HCT116 (cell line): ENCODE data around the gene CCNK. TPM values are rescaled to one million over a fixed set of nuclear protein-coding genes. Genes with fewer than 3 reads are reported as not detected.

Experiments
- ATAC-seq: fragments of 200-7000 bp; cut with Tn5 transposase; 2 replicates; pipeline ENCODE4 v1.9.1; 2020; ENCODE audit warnings: mild to moderate bottlenecking, moderate library complexity
- BruUV-seq: library from RNA; stranded (reverse); fragments of 400-500 nt; replicated peaks from 2 replicates; lab custom pipeline; 2021; lab: Mats Ljungman, UMichigan
- CTCF ChIA-PET: fragments of 300-600 bp; sonication (Branson Sonifier 250); formaldehyde crosslinking; loops from one replicate; lab custom pipeline; 2021; ENCODE audit warnings: antibody characterized with exemption; lab: Charles Lee
- POLR2A ChIA-PET: fragments of 300-600, 350-600 bp; sonication (Branson Sonifier 250); formaldehyde crosslinking; loops from one replicate; lab custom pipeline; 2021; ENCODE audit warnings: antibody characterized with exemption; lab: Charles Lee
- RAD21 ChIA-PET, 2 experiments: fragments of 300-600 bp; sonication (Branson Sonifier 250); formaldehyde crosslinking; loops; one replicate each; lab custom pipeline; 2023; ENCODE audit warnings: low total read pairs in 2 of 2; ENCODE audit not compliant: uncharacterized antibody in 2 of 2, unreplicated experiment in 2 of 2, low non-redundant PET in 1 of 2; lab: Charles Lee
- DNase-seq: peaks from one replicate; pipeline ENCODE4 v3.0.0-alpha.2; 2010; ENCODE audit warnings: low read depth, low spot score
- H2AFZ ChIP-seq: fragments of 200-600 bp; shearing (Covaris generic), sonication (generic); 2 replicates; pipeline ENCODE4 v1.6.1; 2017; ENCODE audit warnings: low read depth, mixed run types, mixed read lengths, antibody characterized with exemption, low read length; ENCODE audit not compliant: poor library complexity, severe bottlenecking
- H3K27ac ChIP-seq: 2 replicates; pipeline ENCODE4 v1.5.1; 2012; ENCODE audit warnings: low read depth, low read length
- H3K27me3 ChIP-seq: fragments of 200-600 bp; sonication (generic); 2 replicates; pipeline ENCODE4 v1.6.1; 2016; ENCODE audit warnings: mixed run types, low read length, mixed read lengths; ENCODE audit not compliant: insufficient read depth
- H3K36me3 ChIP-seq, 2 experiments: fragments of 200-500 bp in 1 of 2; fragments of 200-600 bp in 1 of 2; sonication (Bioruptor generic) in 1 of 2; sonication (generic) in 1 of 2; 2 replicates each; pipeline versions ENCODE4 v1.5.1 to v1.6.1; 2014 to 2016; ENCODE audit warnings: low read length in 2 of 2, inconsistent platforms in 1 of 2, mixed read lengths in 1 of 2, mixed run types in 1 of 2; ENCODE audit not compliant: insufficient read depth in 2 of 2, control insufficient read depth in 1 of 2
- H3K4me1 ChIP-seq, 2 experiments: fragments of 200-600 bp in 1 of 2; sonication (generic) in 1 of 2; 2 replicates each; pipeline versions ENCODE4 v1.5.1 to v1.6.1; 2012 to 2017; ENCODE audit warnings: low read length in 2 of 2, inconsistent platforms in 1 of 2, mild to moderate bottlenecking in 1 of 2, mixed read lengths in 1 of 2, mixed run types in 1 of 2, moderate library complexity in 1 of 2; ENCODE audit not compliant: insufficient read depth in 2 of 2, control insufficient read depth in 1 of 2
- H3K4me2 ChIP-seq: fragments of 200-600 bp; sonication (generic); 2 replicates; pipeline ENCODE4 v1.6.1; 2017; ENCODE audit warnings: mixed run types, low read length, mixed read lengths
- H3K4me3 ChIP-seq, 2 experiments: fragments of 200-600 bp in 1 of 2; sonication (generic) in 1 of 2; replicated peaks in 1 of 2; 2 replicates each; pipeline ENCODE4 v1.5.1; 2011 to 2016; ENCODE audit warnings: low read length in 2 of 2, control low read depth in 1 of 2, low read depth in 1 of 2, mild to moderate bottlenecking in 1 of 2, mixed read lengths in 1 of 2, mixed run types in 1 of 2
- H3K79me2 ChIP-seq: fragments of 200-600 bp; sonication (generic); 2 replicates; pipeline ENCODE4 v1.6.1; 2017; ENCODE audit warnings: mild to moderate bottlenecking, mixed run types, low read length, moderate library complexity, mixed read lengths; ENCODE audit not compliant: insufficient read depth
- H3K9ac ChIP-seq: fragments of 200-600 bp; sonication (generic); 2 replicates; pipeline ENCODE4 v1.6.1; 2016; ENCODE audit warnings: low read length, mixed read lengths
- H3K9me2 ChIP-seq: fragments of 200-600 bp; sonication (generic), shearing (Covaris generic); 2 replicates; pipeline ENCODE4 v1.6.1; 2017; ENCODE audit warnings: mixed run types, mild to moderate bottlenecking, moderate library complexity; ENCODE audit not compliant: insufficient read depth
- H3K9me3 ChIP-seq, 2 experiments: fragments of 200-500 bp in 1 of 2; fragments of 200-600 bp in 1 of 2; sonication (Bioruptor generic) in 1 of 2; sonication (generic) in 1 of 2; 2 replicates each; pipeline ENCODE4 v1.6.1; 2014 to 2017; ENCODE audit warnings: low read length in 2 of 2, mixed read lengths in 2 of 2, inconsistent platforms in 1 of 2, low read depth in 1 of 2, mild to moderate bottlenecking in 1 of 2, mixed run types in 1 of 2, moderate library complexity in 1 of 2; ENCODE audit not compliant: control insufficient read depth in 1 of 2, insufficient read depth in 1 of 2
- H4K20me1 ChIP-seq: fragments of 200-600 bp; sonication (generic), shearing (Covaris generic); 2 replicates; pipeline ENCODE4 v1.6.1; 2017; ENCODE audit warnings: mixed run types, mild to moderate bottlenecking, moderate library complexity; ENCODE audit not compliant: insufficient read depth
- POLR2AphosphoS5 ChIP-seq: IDR thresholded peaks from 2 replicates; pipeline ENCODE4 v1.6.1; 2011; ENCODE audit warnings: mild to moderate bottlenecking, low read depth, low read length, moderate library complexity
- TCF7L2 ChIP-seq: IDR thresholded peaks from 2 replicates; pipeline ENCODE4 v1.7.0; 2011; ENCODE audit warnings: borderline replicate concordance, inconsistent platforms; ENCODE audit not compliant: insufficient read depth, insufficient read length; ENCODE audit errors: extremely low read depth
- intact Hi-C: fragments of 100-400 bp; cut with micrococcal nuclease; formaldehyde crosslinking; loops from 2 replicates; pipeline ENCODE4 v1.10.0; 2022
- total RNA-seq: library from RNA; stranded (reverse); gene quantifications from one replicate; pipeline ENCODE4 v1.2.1, GENCODE V29; 2021; ENCODE audit not compliant: unreplicated experiment
- TF ChIP-seq, protein P1 (sequence below), 3 experiments: fragments of 200-600 bp in 1 of 3; sonication (generic) in 1 of 3; IDR thresholded peaks in 2 of 3; conservative IDR thresholded peaks in 1 of 3; 2 replicates each; pipeline ENCODE4 v1.5.1; 2012 to 2017; ENCODE audit warnings: low read depth in 2 of 3, low read length in 2 of 3, antibody characterized with exemption in 1 of 3, borderline replicate concordance in 1 of 3, control low read depth in 1 of 3, mild to moderate bottlenecking in 1 of 3, mixed read lengths in 1 of 3, mixed run types in 1 of 3, moderate library complexity in 1 of 3; ENCODE audit not compliant: insufficient read depth in 1 of 3

Gene CCNK
- total RNA-seq, 1 experiment from 2014 or later, result 68.2 TPM

DNA sequence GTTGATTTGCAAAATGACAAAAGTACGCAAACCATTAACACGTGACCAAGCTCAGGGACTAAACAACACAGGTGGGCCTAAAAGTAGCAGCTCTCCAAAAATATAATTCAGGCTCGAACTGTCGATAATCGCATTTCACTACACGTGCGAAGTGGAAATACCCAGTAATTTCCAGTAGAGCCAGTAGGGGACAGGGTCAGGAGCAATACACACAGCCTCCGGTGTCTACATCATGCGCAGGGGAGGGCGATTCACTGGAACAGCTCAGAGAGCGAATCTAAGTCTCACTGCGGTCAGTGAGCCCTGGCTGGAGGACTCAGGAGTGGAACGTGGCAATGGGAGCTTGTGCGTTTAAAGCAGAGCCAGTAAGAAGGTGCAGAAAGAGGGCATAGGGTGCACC, 40.9 kb upstream of the CCNK start:
- peak; percentile 61; the same call in 1 of the 2 replicates for ATAC-seq
- DNase-seq, result no peak
- Histone ChIP-seq H3K27me3 (no peaks in the 10 kb centered on the region), H3K9me2 (no peaks in the 10 kb centered on the region), H3K79me2 (no peaks in the 10 kb centered on the region), H3K4me2 (no peak overlapping the region), H4K20me1 (no peaks in the 10 kb centered on the region), H2AFZ (no peak overlapping the region), H3K36me3 (peaks cover 4 to 9% of the 10 kb centered on the region in 2 experiments), H3K4me1 (no peaks in the 10 kb centered on the region), H3K4me3 (no peak overlapping the region), H3K9ac (no peak overlapping the region), H3K9me3 (no peaks in the 10 kb centered on the region), H3K27ac (no peak overlapping the region)
- no peak for TF ChIP-seq POLR2AphosphoS5
- TF ChIP-seq, protein P1, sequence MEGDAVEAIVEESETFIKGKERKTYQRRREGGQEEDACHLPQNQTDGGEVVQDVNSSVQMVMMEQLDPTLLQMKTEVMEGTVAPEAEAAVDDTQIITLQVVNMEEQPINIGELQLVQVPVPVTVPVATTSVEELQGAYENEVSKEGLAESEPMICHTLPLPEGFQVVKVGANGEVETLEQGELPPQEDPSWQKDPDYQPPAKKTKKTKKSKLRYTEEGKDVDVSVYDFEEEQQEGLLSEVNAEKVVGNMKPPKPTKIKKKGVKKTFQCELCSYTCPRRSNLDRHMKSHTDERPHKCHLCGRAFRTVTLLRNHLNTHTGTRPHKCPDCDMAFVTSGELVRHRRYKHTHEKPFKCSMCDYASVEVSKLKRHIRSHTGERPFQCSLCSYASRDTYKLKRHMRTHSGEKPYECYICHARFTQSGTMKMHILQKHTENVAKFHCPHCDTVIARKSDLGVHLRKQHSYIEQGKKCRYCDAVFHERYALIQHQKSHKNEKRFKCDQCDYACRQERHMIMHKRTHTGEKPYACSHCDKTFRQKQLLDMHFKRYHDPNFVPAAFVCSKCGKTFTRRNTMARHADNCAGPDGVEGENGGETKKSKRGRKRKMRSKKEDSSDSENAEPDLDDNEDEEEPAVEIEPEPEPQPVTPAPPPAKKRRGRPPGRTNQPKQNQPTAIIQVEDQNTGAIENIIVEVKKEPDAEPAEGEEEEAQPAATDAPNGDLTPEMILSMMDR (IDR thresholded peaks at IDR 0.05 in 2 of 3, conservative IDR thresholded peaks at IDR 0.05 in 1 of 3; ENCODE audit: borderline replicate concordance in 1 of 3, insufficient read depth in 1 of 3, low read depth in 2 of 3, low read length in 2 of 3), result peak in 1 of 3 experiments; percentile 30; a peak in 2 of 6 replicates
- intact Hi-C loops, result no loop called here
- ChIA-PET RAD21 (no interaction called here), CTCF (no interaction called here), POLR2A (no interaction called here)
- no TSS peak for BruUV-seq

DNA sequence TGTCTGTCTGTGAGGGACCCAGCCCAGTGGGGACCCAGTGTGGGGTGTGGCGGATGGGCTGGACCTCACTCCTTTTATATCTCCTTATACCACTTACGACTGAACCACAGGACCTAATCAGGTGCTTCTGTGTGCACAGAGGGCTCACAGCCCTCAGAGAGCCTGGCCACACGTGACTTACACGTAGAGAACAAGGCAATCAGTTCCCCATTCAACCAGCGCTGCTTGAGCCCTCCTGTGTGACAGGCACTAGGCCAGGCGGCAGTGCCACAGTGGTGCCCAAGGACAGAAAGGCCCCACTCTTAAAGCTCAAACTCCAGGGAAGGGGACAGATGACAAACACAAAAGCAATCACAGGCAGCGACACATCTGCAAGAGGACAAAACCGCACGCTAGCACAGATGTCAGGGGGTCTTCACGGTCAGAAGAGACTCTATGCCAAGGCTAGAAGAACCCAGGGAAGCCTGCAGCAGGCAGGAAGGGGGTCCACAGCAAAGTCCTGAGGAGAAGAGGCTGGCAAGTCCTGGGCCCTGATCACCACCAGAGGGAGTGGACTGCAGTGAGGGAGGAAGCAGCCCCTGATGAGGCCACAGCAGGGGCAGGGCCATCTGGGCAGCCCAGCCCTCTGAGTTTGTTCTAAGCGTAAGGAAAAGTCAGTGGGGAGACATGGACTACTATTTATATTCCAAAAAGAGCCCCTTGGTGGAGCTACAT, 39.9 kb upstream of the CCNK start:
- Histone ChIP-seq H3K36me3 (peaks cover 4 to 6% of the 10 kb centered on the region in 2 experiments; a peak in 3 of 4 replicates), H3K79me2 (no peaks in the 10 kb centered on the region), H3K9ac (no peak overlapping the region), H3K27me3 (no peaks in the 10 kb centered on the region), H3K4me1 (no peaks in the 10 kb centered on the region), H3K9me3 (no peaks in the 10 kb centered on the region), H3K4me3 (no peak overlapping the region), H3K9me2 (no peaks in the 10 kb centered on the region), H2AFZ (no peak overlapping the region), H4K20me1 (no peaks in the 10 kb centered on the region), H3K27ac (no peak overlapping the region), H3K4me2 (no peak overlapping the region)
- RAD21 ChIA-PET, result no interaction called here
- intact Hi-C loops, result no loop called here
- POLR2A ChIA-PET, result no interaction called here
- BruUV-seq, result no TSS peak
- DNase-seq, result no peak
- TF ChIP-seq TCF7L2, result no peak
- TF ChIP-seq, protein P1 (IDR thresholded peaks at IDR 0.05 in 2 of 3, conservative IDR thresholded peaks at IDR 0.05 in 1 of 3; ENCODE audit: borderline replicate concordance in 1 of 3, insufficient read depth in 1 of 3, low read depth in 2 of 3, low read length in 2 of 3), result 0 out of 6 replicates have a peak, but pooled peaks of 1 of the 3 experiments have one; percentile 19
- peak; percentile 67; the same call in 1 of the 2 replicates for ATAC-seq
- CTCF ChIA-PET, result no interaction called here
